ENCODE measurements around the gene TOP2A. TPM values are rescaled to one million over a fixed set of nuclear protein-coding genes. Genes with fewer than 3 reads are reported as not detected.

Gene TOP2A
- total RNA-seq, 1 experiment from 2014 or later, result 1,672 TPM

- no TSS peak for BruUV-seq (replicated peaks)
- intact Hi-C loops (cut with micrococcal nuclease; ENCODE audit: unreplicated experiment), result loop anchor here (2.0 kb wide), 1 partner anchor 41 kb away; no protein-coding TSS in a partner anchor
- CTCF ChIA-PET, result interaction anchor here (0.6 to 37.0 kb wide), 14 partner anchors 13 to 892 kb away, joined by 3 to 1520 read pairs (median 4); partner anchors contain the start of genes MED1, RARA and TOP2A
- peaks cover 70% of the 10 kb centered on the region for H3K36me3 Mint-ChIP-seq (ENCODE audit: insufficient read depth, unreplicated experiment)
- peaks cover 81% of the 10 kb centered on the region for H3K4me1 Mint-ChIP-seq (ENCODE audit: low read depth, unreplicated experiment)
- peak overlapping the region; percentile 89 for H3K4me3 Mint-ChIP-seq (ENCODE audit: low read depth, unreplicated experiment)
- no peaks in the 10 kb centered on the region for H3K9me3 Mint-ChIP-seq (ENCODE audit: low read depth, unreplicated experiment)
- peak overlapping the region; percentile 75 for H3K27ac Mint-ChIP-seq (ENCODE audit: unreplicated experiment)
- no peak for DNase-seq
- H3K27me3 Mint-ChIP-seq (ENCODE audit: unreplicated experiment), result no peaks in the 10 kb centered on the region
- TF ChIP-seq CTCF (IDR thresholded peaks at IDR 0.05; ENCODE audit: unreplicated experiment), result no peak
Measured at GRCh38 chr17:40343219-40344119, 74.2 kb downstream of the TOP2A start.

GRCh38 chr17:40342504-40343218 is 75.0 kb downstream of the TOP2A start:
- no peaks in the 10 kb centered on the region for H3K27me3 Mint-ChIP-seq (ENCODE audit: unreplicated experiment)
- intact Hi-C loops (cut with micrococcal nuclease; ENCODE audit: unreplicated experiment), result no loop called here
- peak overlapping the region; percentile 75 for H3K27ac Mint-ChIP-seq (ENCODE audit: unreplicated experiment)
- peak; percentile 68 for DNase-seq
- H3K4me1 Mint-ChIP-seq (ENCODE audit: low read depth, unreplicated experiment), result peaks cover 72% of the 10 kb centered on the region
- H3K4me3 Mint-ChIP-seq (ENCODE audit: low read depth, unreplicated experiment), result peak overlapping the region; percentile 89
- CTCF ChIA-PET, result interaction anchor here (0.5 to 37.0 kb wide), 15 partner anchors 13 to 1896 kb away, joined by 3 to 1520 read pairs (median 4); partner anchors contain the start of genes RARA and TOP2A
- no peaks in the 10 kb centered on the region for H3K9me3 Mint-ChIP-seq (ENCODE audit: low read depth, unreplicated experiment)
- peaks cover 68% of the 10 kb centered on the region for H3K36me3 Mint-ChIP-seq (ENCODE audit: insufficient read depth, unreplicated experiment)
- peak; percentile 45 for TF ChIP-seq CTCF (IDR thresholded peaks at IDR 0.05; ENCODE audit: unreplicated experiment)
- BruUV-seq (replicated peaks), result TSS peak; percentile 66

- Mint-ChIP-seq H3K27ac (ENCODE audit: unreplicated experiment) (peak overlapping the region; percentile 75), H3K4me1 (ENCODE audit: low read depth, unreplicated experiment) (peaks cover 65% of the 10 kb centered on the region), H3K36me3 (ENCODE audit: insufficient read depth, unreplicated experiment) (peaks cover 68% of the 10 kb centered on the region), H3K27me3 (ENCODE audit: unreplicated experiment) (no peaks in the 10 kb centered on the region), H3K4me3 (ENCODE audit: low read depth, unreplicated experiment) (peak overlapping the region; percentile 89), H3K9me3 (ENCODE audit: low read depth, unreplicated experiment) (no peaks in the 10 kb centered on the region)
- TF ChIP-seq CTCF (IDR thresholded peaks at IDR 0.05; ENCODE audit: unreplicated experiment), result no peak
- DNase-seq, result peak; percentile 100
- no TSS peak for BruUV-seq (replicated peaks)
- CTCF ChIA-PET, result interaction anchor here (0.5 to 37.0 kb wide), 17 partner anchors 14 to 1897 kb away, joined by 3 to 1520 read pairs (median 4); partner anchors contain the start of genes RARA, TOP2A and WIPF2
- intact Hi-C loops (cut with micrococcal nuclease; ENCODE audit: unreplicated experiment), result loop anchor here (1.0 kb wide), 1 partner anchor 25 kb away; no protein-coding TSS in a partner anchor
Measured at GRCh38 chr17:40341808-40342503, 75.7 kb downstream of the TOP2A start.
